Measurements from ENCODE around the gene SRP19.

GRCh38 chr5:112892776-112893175 lies 31.7 kb downstream of the SRP19 start:
- TF ChIP-seq CTCF (IDR thresholded peaks at IDR 0.05; ENCODE audit: insufficient read depth, low read depth, low read length): no peak
- no peak for TF ChIP-seq EZH2 (IDR thresholded peaks at IDR 0.05; ENCODE audit: insufficient read depth, low read length)
